Temporal lobe (tissue), 2 donors: ENCODE data around the gene WDR44. TPM values are rescaled to one million over a fixed set of nuclear protein-coding genes. Genes with fewer than 3 reads are reported as not detected.

Experiments used
- small RNA-seq: library from RNA; depleted of rRNA; stranded (forward); fragments of <200 nt; gene quantifications from one replicate; pipeline ENCODE3, GENCODE V24; 2014; ENCODE audit warnings: low replicate concordance
- total RNA-seq: library from RNA; depleted of rRNA; stranded (reverse); fragments of >200 nt; gene quantifications from one replicate; pipeline ENCODE4 v1.2.3, GENCODE V29; 2014

The WDR44 gene
- total RNA-seq, 1 donor from 2014 or later = 28.0 TPM

Small RNA genes within 50 kb of the gene (small RNA-seq; reads per million reads assigned to genes)
- gene MIR1277 = not detected

Other genes starting within 250 kb of the WDR44 start
- gene KLHL13, start 229.3 kb upstream of the WDR44 start, total RNA-seq = 35.2 TPM
- gene DOCK11, start 149.7 kb downstream of the WDR44 start, total RNA-seq = 14.3 TPM